ENCODE measurements around the gene PRR7. TPM values are rescaled to one million over a fixed set of nuclear protein-coding genes. Genes with fewer than 3 reads are reported as not detected.

PRR7 gene
- total RNA-seq, 1 donor from 2014 or later, result 12.1 TPM

DNA sequence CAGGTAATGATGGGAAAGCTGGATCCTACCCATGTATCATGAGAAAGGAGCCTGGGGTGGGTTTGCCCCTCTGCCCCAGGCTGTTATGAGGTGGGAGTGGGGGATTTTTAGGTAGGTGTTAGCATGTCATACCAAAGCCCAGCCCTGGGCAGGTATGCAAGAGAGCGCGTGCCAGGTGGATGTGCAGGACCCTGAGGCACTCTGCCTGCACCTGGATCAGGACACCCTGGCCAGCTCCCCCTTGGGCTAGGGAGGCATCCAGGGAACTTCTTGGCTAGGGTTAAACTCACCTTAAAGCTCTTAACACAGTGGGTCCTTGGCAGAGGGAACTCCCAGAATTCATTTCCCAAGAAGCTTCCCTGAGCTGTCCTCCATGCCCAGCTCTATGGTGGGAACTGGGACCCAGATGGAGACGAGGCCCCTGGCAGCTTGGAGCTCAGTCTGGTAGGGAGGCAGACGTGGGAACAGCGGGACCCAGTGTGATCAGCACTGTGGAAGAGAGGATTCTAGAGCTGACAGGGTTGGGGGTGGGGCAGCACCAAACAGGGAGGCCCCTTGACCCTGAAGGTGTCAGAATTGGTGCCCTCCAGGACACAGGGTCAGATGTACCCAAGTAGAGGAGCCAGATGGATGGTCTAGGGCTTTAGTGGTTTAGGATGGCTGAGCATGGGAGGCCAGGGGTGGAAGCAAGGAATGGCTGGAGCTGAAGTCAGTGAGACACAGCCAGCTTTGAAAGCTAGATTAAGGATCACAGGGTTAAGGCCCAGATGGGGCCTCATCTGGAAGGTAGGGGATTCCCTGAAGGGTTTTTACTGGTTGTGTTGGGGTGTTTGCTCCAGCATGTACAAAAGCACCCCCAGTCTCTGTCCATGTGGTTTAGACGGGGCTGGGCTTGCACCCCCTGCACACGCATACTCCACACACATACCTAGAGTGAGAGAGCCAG is 2.2 kb upstream of the PRR7 start:
- H3K27ac Mint-ChIP-seq, result peak overlapping the region; percentile 73
- peaks cover 2% of the 10 kb centered on the region for H3K27me3 Mint-ChIP-seq (ENCODE audit: low read depth)
- peaks cover 31% of the 10 kb centered on the region for H3K36me3 Mint-ChIP-seq (ENCODE audit: low read depth)
- DNase-seq (ENCODE audit: low spot score), result no peak
- intact Hi-C loops (cut with micrococcal nuclease), result loop anchor here (1.0 kb wide), 1 partner anchor 10 kb away; no protein-coding TSS in a partner anchor
- no peaks in the 10 kb centered on the region for H3K9me3 Mint-ChIP-seq
- H3K4me3 Mint-ChIP-seq (ENCODE audit: low read depth), result peak overlapping the region; percentile 47
- H3K4me1 Mint-ChIP-seq (ENCODE audit: low read depth), result peaks cover 41% of the 10 kb centered on the region

DNA sequence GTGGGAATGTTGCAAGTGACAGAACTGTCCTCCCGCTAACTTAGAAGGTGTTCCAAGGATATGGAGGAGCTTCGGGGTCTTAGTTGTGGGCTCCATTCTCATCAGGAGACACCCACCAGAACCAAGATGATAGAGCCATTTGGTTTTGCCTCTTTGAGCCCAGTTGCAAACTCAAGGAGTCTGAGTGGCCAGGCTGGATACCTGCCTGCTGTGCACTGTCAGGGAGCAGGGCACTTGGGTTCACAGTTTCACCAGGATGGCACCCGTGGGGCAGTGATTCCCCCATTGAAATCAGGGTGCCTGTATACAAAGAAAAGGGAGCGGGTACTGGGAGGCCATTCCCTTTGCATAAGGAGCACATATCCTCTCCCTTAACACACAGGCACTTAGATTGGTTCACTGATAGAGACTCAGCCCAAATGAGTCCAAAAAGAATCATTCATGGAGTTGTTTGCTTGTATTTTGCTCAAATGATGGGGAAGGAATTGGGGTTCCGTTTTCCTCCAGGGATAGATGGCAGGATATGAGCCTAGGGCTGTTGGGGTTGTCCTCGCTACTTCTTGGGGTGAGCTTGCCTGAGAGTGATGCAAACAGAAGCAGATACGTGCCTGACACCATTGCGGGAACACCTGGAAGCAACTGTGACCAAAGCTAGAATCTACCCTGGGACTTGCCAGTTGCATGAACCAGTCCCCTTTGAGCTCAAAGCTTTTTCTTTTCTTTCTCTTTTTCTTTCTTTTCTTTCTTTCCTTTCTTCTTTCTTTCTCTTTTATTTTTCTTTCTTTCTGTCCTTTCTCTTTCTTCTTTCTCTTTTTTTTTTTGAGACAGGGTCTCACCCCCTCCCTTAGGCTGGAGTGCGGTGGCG is 1.3 kb upstream of the PRR7 start:
- Mint-ChIP-seq H3K4me3 (ENCODE audit: low read depth) (peak overlapping the region; percentile 73), H3K9me3 (no peaks in the 10 kb centered on the region), H3K36me3 (ENCODE audit: low read depth) (peaks cover 22% of the 10 kb centered on the region), H3K27me3 (ENCODE audit: low read depth) (peaks cover 2% of the 10 kb centered on the region), H3K4me1 (ENCODE audit: low read depth) (peaks cover 32% of the 10 kb centered on the region), H3K27ac (peak overlapping the region; percentile 88)
- DNase-seq (ENCODE audit: low spot score), result no peak
- intact Hi-C loops (cut with micrococcal nuclease), result no loop called here

GRCh38 chr5:177445917-177446199 is 756 bp upstream of the PRR7 start:
- intact Hi-C loops (cut with micrococcal nuclease), result loop anchor here (2.0 kb wide), 1 partner anchor 17 kb away; no protein-coding TSS in a partner anchor
- no peaks in the 10 kb centered on the region for H3K9me3 Mint-ChIP-seq
- H3K27ac Mint-ChIP-seq, result peak overlapping the region; percentile 88
- peak overlapping the region; percentile 73 for H3K4me3 Mint-ChIP-seq (ENCODE audit: low read depth)
- peaks cover 17% of the 10 kb centered on the region for H3K36me3 Mint-ChIP-seq (ENCODE audit: low read depth)
- DNase-seq (ENCODE audit: low spot score), result no peak
- peaks cover 2% of the 10 kb centered on the region for H3K27me3 Mint-ChIP-seq (ENCODE audit: low read depth)
- H3K4me1 Mint-ChIP-seq (ENCODE audit: low read depth), result peaks cover 31% of the 10 kb centered on the region

GRCh38 chr5:177447066-177447610 is 524 bp downstream of the PRR7 start:
- Mint-ChIP-seq H3K36me3 (ENCODE audit: low read depth) (peaks cover 9% of the 10 kb centered on the region), H3K4me3 (ENCODE audit: low read depth) (peak overlapping the region; percentile 20), H3K9me3 (no peaks in the 10 kb centered on the region), H3K27ac (no peak overlapping the region), H3K27me3 (ENCODE audit: low read depth) (peaks cover 2% of the 10 kb centered on the region), H3K4me1 (ENCODE audit: low read depth) (peaks cover 31% of the 10 kb centered on the region)
- intact Hi-C loops (cut with micrococcal nuclease), result loop anchor here (2.0 kb wide), 1 partner anchor 18 kb away; no protein-coding TSS in a partner anchor
- DNase-seq (ENCODE audit: low spot score), result peak; percentile 71

DNA sequence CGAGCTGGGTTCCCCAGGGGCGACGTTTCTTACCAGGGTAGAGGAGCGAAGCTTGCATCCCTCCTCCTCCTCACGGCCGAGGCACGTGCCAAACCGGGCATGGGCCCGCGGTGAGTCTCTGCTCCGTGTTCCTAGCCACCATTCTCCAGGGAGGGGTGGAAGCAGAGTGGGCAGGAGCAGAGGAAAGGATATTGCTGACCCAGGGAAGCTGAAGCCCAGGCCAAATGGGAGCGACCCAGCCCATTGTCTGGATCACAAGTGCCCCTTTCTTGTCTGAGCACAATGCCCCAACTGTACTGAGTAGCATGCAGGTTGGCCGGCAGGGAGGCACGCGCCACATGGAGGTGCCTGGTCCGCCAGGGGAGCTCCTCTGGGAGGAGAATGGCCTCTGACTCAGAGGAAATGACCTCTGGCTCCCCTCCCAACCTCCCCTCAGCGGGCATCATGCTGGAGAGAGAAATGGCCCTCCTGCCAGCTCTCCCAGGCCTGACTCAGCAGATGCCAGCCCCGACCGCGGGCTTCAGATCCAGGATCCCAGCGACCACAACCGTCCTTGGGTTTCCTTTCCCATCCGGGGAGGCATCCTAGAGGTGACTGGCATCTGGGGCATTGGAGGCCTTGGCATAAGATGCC is 1.1 kb downstream of the PRR7 start:
- intact Hi-C loops (cut with micrococcal nuclease), result loop anchor here (2.0 kb wide), 1 partner anchor 19 kb away; no protein-coding TSS in a partner anchor
- Mint-ChIP-seq H3K36me3 (ENCODE audit: low read depth) (peaks cover 3% of the 10 kb centered on the region), H3K9me3 (no peaks in the 10 kb centered on the region), H3K4me3 (ENCODE audit: low read depth) (peak overlapping the region; percentile 52), H3K4me1 (ENCODE audit: low read depth) (peaks cover 32% of the 10 kb centered on the region), H3K27me3 (ENCODE audit: low read depth) (peaks cover 2% of the 10 kb centered on the region), H3K27ac (no peak overlapping the region)
- DNase-seq (ENCODE audit: low spot score), result no peak

DNA sequence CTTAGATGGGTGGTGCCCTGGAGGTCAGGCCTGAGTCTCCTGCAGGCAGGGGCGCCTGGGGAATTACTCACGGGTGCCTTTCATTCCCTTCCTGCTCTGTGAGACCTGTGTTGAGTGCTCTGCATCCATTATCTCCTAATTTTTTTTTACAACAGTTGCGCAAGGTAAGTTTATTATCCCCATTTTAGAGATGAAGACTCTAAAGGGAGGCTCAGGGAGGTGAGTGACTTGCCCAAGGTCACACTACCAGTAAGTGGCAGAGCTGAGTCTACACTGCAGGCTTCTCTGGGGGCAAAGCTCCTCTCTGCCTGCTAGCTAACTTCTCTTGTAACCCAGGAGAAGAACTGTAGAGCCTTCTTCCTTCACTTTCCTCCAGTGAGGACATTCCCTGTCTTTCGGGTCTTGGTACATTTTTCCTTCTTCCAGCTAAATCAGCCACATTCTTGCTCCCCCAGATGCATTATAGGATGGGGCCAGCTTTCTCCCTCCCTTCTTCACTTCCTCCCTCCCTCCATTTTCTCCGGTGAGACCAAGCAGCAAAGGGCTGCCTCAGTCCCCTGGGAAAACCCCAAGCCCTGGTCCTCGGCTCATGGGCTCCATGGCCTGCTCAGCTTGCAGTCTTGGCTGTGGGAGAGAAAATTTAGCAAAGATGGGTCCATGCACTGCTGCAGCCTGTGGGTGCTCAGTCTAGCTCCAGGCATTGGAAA is 1.8 kb downstream of the PRR7 start:
- DNase-seq (ENCODE audit: low spot score), result no peak
- peaks cover 5% of the 10 kb centered on the region for H3K27me3 Mint-ChIP-seq (ENCODE audit: low read depth)
- no peaks in the 10 kb centered on the region for H3K36me3 Mint-ChIP-seq (ENCODE audit: low read depth)
- H3K4me3 Mint-ChIP-seq (ENCODE audit: low read depth), result peak overlapping the region; percentile 52
- H3K27ac Mint-ChIP-seq, result peak overlapping the region; percentile 50
- no peaks in the 10 kb centered on the region for H3K9me3 Mint-ChIP-seq
- peaks cover 35% of the 10 kb centered on the region for H3K4me1 Mint-ChIP-seq (ENCODE audit: low read depth)
- intact Hi-C loops (cut with micrococcal nuclease), result no loop called here

DNA sequence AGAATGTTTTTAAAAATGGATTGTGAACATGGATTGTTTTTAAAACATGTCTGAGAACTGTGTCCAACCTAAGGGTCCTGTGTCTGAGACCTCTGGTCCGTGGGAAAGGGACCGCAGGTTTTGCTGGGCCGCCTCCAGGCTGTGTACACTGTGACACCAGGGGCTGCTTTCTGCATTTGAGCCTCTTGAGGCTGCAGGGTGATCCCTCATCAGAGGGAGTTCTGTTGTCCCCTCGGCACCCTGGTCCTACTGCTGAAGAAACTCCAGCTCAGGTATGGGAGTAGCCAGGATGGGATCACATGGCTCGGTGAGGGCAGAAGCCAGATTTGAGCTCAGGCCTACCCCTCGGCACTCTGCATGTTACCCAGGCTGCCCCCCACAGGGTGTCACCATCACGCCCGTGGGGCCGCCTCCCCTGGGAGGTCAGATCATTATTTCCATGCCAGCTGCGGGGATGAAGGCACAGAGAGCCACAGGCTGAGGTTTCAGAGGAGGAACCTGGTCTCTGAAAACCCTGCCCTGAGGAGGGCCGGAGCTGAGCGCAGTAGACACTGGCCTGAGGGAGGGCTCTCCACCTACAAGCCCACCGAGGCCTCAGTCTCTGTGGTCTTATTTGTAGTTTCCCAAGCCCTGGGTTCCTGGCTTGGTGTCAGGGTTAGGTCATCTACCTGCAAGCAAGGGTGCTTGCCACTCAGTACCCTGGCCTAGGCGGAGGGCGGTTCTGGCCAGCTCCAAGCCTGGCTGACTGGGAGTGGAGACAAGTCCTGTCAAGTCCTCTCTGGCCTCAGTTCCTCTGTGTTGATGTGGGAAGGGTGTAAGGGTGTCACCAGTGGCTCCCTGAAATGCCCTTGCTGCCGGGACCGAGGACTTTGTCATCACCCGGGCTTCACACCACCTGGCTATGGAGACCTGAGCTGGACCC is 2.8 kb downstream of the PRR7 start:
- DNase-seq (ENCODE audit: low spot score), result no peak
- Mint-ChIP-seq H3K36me3 (ENCODE audit: low read depth) (no peaks in the 10 kb centered on the region), H3K4me1 (ENCODE audit: low read depth) (peaks cover 35% of the 10 kb centered on the region), H3K27ac (no peak overlapping the region), H3K4me3 (ENCODE audit: low read depth) (no peak overlapping the region), H3K27me3 (ENCODE audit: low read depth) (peaks cover 10% of the 10 kb centered on the region), H3K9me3 (no peaks in the 10 kb centered on the region)
- intact Hi-C loops (cut with micrococcal nuclease), result no loop called here

DNA sequence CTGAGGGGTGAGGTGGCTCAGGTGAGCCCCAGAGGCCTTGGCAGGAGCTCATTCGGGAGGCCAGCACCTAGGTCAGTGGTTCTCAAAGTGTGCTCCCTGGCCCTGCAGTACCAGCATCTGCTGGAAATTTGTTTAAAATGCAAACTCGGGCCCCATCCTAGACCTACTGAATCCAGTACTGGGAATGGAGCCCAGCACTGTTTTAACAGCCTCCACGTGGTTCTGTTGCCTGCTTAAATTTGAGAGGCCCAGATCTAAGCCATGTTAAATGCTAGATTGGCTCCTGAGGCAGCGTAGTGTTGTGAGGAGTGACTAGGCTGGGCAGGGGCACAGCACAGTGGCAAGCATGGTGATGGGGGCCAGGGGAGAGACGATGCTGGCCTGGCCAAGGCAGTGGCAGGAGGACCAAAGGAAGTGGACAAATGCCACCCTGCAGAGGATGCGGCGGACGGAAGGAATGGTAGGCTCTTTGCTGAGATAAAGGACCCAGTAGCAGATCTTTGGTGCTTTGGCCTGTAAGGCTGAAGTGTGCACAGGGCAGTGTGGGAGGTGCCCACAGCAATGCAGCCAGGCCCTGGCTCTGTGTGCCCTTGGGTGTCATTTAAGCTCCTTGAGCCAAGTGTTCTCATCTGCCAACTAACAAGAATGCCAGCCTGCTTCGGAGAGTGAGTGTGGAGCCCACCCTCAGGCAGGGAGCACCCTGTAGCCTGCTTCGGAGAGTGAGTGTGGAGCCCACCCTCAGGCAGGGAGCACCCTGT is 4.2 kb downstream of the PRR7 start:
- Mint-ChIP-seq H3K9me3 (no peaks in the 10 kb centered on the region), H3K36me3 (ENCODE audit: low read depth) (no peaks in the 10 kb centered on the region), H3K27ac (no peak overlapping the region), H3K27me3 (ENCODE audit: low read depth) (peaks cover 10% of the 10 kb centered on the region), H3K4me1 (ENCODE audit: low read depth) (peaks cover 20% of the 10 kb centered on the region), H3K4me3 (ENCODE audit: low read depth) (no peak overlapping the region)
- intact Hi-C loops (cut with micrococcal nuclease), result no loop called here
- DNase-seq (ENCODE audit: low spot score), result no peak

DNA sequence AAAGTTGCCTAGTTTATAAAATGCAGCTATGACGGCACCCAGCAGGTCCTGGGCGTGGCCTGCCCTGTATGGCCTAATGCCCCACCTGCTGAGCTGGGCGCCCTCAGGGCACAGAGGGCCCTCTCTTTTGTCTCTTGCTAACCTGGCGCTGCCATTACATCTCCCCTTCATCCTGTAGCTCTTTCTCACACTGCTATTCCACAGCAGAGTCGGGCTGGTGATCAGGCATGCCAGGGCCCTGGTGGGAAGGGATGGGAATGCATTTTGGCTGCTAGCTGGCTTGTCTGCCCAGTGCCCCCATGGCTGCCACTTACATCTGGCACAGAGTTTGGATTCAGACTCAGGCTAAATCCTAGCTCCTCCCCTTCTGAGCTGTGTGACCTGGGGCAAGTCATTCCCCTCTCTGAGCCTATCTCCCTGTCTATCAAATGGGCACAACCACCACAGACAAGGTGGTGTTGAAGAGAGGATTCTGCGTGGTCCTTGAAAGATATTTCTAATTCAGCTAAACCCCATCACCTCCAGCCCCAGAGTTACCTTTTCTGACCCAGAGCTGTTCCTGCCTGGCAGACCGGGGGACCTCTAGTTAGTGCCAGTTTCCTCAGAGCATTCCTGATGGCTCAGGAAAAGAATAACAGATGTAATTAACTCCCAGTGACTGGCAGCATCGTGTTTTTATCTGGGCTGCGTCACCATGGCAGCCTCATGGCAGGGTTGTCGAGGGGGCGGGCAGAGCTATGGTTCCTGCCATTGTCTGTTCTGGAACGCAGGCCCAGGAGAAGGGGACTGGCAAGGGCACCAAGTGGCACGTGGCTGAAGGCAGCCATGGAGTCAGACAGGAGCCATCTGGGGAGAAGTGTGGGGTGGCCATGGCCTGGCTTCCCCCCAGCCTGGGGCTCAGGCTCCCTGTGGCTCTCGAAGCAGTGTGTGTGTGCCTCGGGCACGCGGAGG is 6.3 kb downstream of the PRR7 start:
- peaks cover 2% of the 10 kb centered on the region for H3K36me3 Mint-ChIP-seq (ENCODE audit: low read depth)
- peaks cover 23% of the 10 kb centered on the region for H3K4me1 Mint-ChIP-seq (ENCODE audit: low read depth)
- no peak overlapping the region for H3K27ac Mint-ChIP-seq
- intact Hi-C loops (cut with micrococcal nuclease), result no loop called here
- no peaks in the 10 kb centered on the region for H3K9me3 Mint-ChIP-seq
- no peak for DNase-seq (ENCODE audit: low spot score)
- no peak overlapping the region for H3K4me3 Mint-ChIP-seq (ENCODE audit: low read depth)
- peaks cover 10% of the 10 kb centered on the region for H3K27me3 Mint-ChIP-seq (ENCODE audit: low read depth)

- peaks cover 8% of the 10 kb centered on the region for H3K27me3 Mint-ChIP-seq (ENCODE audit: low read depth)
- H3K36me3 Mint-ChIP-seq (ENCODE audit: low read depth), result peaks cover 2% of the 10 kb centered on the region
- H3K9me3 Mint-ChIP-seq, result no peaks in the 10 kb centered on the region
- no peak for DNase-seq (ENCODE audit: low spot score)
- intact Hi-C loops (cut with micrococcal nuclease), result loop anchor here (1.0 kb wide), 1 partner anchor 64 kb away; no protein-coding TSS in a partner anchor
- peaks cover 17% of the 10 kb centered on the region for H3K4me1 Mint-ChIP-seq (ENCODE audit: low read depth)
- peak overlapping the region; percentile 80 for H3K4me3 Mint-ChIP-seq (ENCODE audit: low read depth)
- H3K27ac Mint-ChIP-seq, result peak overlapping the region; percentile 82
Observed at GRCh38 chr5:177453852-177454396, 7.3 kb downstream of the PRR7 start.
